ENCODE data around the gene TALDO1. TPM values are rescaled to one million over a fixed set of nuclear protein-coding genes. Genes with fewer than 3 reads are reported as not detected.

The TALDO1 gene
- polyA plus RNA-seq, 1 donor from 2014 or later = 156 TPM

- no peaks in the 10 kb centered on the region for H3K79me2 ChIP-seq (replicated peaks; ENCODE audit: insufficient read depth, low read length)
- peaks cover 47% of the 10 kb centered on the region for H3K27me3 ChIP-seq (ENCODE audit: insufficient read depth, low read depth, low read length)
- no peaks in the 10 kb centered on the region for H4K20me1 ChIP-seq (ENCODE audit: insufficient read depth)
- no peak overlapping the region for H3K4me2 ChIP-seq (ENCODE audit: low read length)
- H3K9me3 ChIP-seq (ENCODE audit: low read length) = no peaks in the 10 kb centered on the region
- TF ChIP-seq EZH2 (IDR thresholded peaks at IDR 0.05; ENCODE audit: borderline replicate concordance, insufficient read depth, low read length, poor library complexity, severe bottlenecking) (no peak), EP300 (conservative IDR thresholded peaks at IDR 0.05; ENCODE audit: poor library complexity, severe bottlenecking) (no peak), POLR2AphosphoS5 (IDR thresholded peaks at IDR 0.05) (no peak), RAD21 (conservative IDR thresholded peaks at IDR 0.05) (no peak), TAF1 (IDR thresholded peaks at IDR 0.05; ENCODE audit: low read depth) (no peak), MXI1 (conservative IDR thresholded peaks at IDR 0.05; ENCODE audit: poor library complexity, severe bottlenecking) (no peak)
- no peaks in the 10 kb centered on the region for H3F3A ChIP-seq (ENCODE audit: insufficient read depth, low read length, poor library complexity, severe bottlenecking)
- H3K27ac ChIP-seq (ENCODE audit: low read length) = no peak overlapping the region
- no peak overlapping the region for H3K4me3 ChIP-seq (ENCODE audit: low read length)
- no peaks in the 10 kb centered on the region for H3K9me2 ChIP-seq (ENCODE audit: insufficient read depth, low read length)
- H2AFZ ChIP-seq (ENCODE audit: low read depth, low read length) = no peak overlapping the region
- H3K36me3 ChIP-seq (ENCODE audit: insufficient read depth, low read length) = no peaks in the 10 kb centered on the region
- no peak overlapping the region for H3K9ac ChIP-seq (ENCODE audit: low read length)
These were observed 25.4 kb upstream of the TALDO1 start for GRCh38 chr11:721741-722345.

- Histone ChIP-seq H3K27me3 (ENCODE audit: insufficient read depth, low read depth, low read length) (peaks cover 52% of the 10 kb centered on the region), H3K36me3 (ENCODE audit: insufficient read depth, low read length) (no peaks in the 10 kb centered on the region), H3K79me2 (replicated peaks; ENCODE audit: insufficient read depth, low read length) (no peaks in the 10 kb centered on the region), H3K4me2 (ENCODE audit: low read length) (no peak overlapping the region), H3K4me3 (ENCODE audit: low read length) (no peak overlapping the region), H2AFZ (ENCODE audit: low read depth, low read length) (no peak overlapping the region), H3F3A (ENCODE audit: insufficient read depth, low read length, poor library complexity, severe bottlenecking) (no peaks in the 10 kb centered on the region), H3K27ac (ENCODE audit: low read length) (no peak overlapping the region), H3K9me3 (ENCODE audit: low read length) (no peaks in the 10 kb centered on the region), H4K20me1 (ENCODE audit: insufficient read depth) (no peaks in the 10 kb centered on the region), H3K9ac (ENCODE audit: low read length) (no peak overlapping the region), H3K9me2 (ENCODE audit: insufficient read depth, low read length) (no peaks in the 10 kb centered on the region)
- TF ChIP-seq EP300 (conservative IDR thresholded peaks at IDR 0.05; ENCODE audit: poor library complexity, severe bottlenecking) (no peak), RAD21 (conservative IDR thresholded peaks at IDR 0.05) (no peak), SMC3 (conservative IDR thresholded peaks at IDR 0.05; ENCODE audit: poor library complexity) (no peak), EZH2 (IDR thresholded peaks at IDR 0.05; ENCODE audit: borderline replicate concordance, insufficient read depth, low read length, poor library complexity, severe bottlenecking) (no peak), TAF1 (IDR thresholded peaks at IDR 0.05; ENCODE audit: low read depth) (no peak), POLR2AphosphoS5 (IDR thresholded peaks at IDR 0.05) (no peak), MXI1 (conservative IDR thresholded peaks at IDR 0.05; ENCODE audit: poor library complexity, severe bottlenecking) (no peak)
- TF ChIP-seq, protein P1, sequence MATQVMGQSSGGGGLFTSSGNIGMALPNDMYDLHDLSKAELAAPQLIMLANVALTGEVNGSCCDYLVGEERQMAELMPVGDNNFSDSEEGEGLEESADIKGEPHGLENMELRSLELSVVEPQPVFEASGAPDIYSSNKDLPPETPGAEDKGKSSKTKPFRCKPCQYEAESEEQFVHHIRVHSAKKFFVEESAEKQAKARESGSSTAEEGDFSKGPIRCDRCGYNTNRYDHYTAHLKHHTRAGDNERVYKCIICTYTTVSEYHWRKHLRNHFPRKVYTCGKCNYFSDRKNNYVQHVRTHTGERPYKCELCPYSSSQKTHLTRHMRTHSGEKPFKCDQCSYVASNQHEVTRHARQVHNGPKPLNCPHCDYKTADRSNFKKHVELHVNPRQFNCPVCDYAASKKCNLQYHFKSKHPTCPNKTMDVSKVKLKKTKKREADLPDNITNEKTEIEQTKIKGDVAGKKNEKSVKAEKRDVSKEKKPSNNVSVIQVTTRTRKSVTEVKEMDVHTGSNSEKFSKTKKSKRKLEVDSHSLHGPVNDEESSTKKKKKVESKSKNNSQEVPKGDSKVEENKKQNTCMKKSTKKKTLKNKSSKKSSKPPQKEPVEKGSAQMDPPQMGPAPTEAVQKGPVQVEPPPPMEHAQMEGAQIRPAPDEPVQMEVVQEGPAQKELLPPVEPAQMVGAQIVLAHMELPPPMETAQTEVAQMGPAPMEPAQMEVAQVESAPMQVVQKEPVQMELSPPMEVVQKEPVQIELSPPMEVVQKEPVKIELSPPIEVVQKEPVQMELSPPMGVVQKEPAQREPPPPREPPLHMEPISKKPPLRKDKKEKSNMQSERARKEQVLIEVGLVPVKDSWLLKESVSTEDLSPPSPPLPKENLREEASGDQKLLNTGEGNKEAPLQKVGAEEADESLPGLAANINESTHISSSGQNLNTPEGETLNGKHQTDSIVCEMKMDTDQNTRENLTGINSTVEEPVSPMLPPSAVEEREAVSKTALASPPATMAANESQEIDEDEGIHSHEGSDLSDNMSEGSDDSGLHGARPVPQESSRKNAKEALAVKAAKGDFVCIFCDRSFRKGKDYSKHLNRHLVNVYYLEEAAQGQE (IDR thresholded peaks at IDR 0.05; ENCODE audit: borderline replicate concordance) = no peak
- TF ChIP-seq, protein P2, sequence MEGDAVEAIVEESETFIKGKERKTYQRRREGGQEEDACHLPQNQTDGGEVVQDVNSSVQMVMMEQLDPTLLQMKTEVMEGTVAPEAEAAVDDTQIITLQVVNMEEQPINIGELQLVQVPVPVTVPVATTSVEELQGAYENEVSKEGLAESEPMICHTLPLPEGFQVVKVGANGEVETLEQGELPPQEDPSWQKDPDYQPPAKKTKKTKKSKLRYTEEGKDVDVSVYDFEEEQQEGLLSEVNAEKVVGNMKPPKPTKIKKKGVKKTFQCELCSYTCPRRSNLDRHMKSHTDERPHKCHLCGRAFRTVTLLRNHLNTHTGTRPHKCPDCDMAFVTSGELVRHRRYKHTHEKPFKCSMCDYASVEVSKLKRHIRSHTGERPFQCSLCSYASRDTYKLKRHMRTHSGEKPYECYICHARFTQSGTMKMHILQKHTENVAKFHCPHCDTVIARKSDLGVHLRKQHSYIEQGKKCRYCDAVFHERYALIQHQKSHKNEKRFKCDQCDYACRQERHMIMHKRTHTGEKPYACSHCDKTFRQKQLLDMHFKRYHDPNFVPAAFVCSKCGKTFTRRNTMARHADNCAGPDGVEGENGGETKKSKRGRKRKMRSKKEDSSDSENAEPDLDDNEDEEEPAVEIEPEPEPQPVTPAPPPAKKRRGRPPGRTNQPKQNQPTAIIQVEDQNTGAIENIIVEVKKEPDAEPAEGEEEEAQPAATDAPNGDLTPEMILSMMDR (IDR thresholded peaks at IDR 0.05; ENCODE audit: poor library complexity, severe bottlenecking) = no peak
These were observed 24.9 kb upstream of the TALDO1 start for GRCh38 chr11:722346-722811.

All from neural cell (in vitro differentiated cells).